SU-DHL-6 (cell line): ENCODE measurements around the gene MYBL2.

Experiments
- CTCF ChIP-seq: fragments of 200-600 bp; sonication (generic); IDR thresholded peaks from one replicate; pipeline ENCODE4 v1.5.1; 2017; ENCODE audit warnings: antibody characterized with exemption, mild to moderate bottlenecking, low read length, moderate library complexity; ENCODE audit not compliant: insufficient read depth, poor library complexity, severe bottlenecking
- EZH2phosphoT487 ChIP-seq: fragments of 200-600 bp; sonication (generic), shearing (Covaris generic); conservative IDR thresholded peaks from 2 replicates; pipeline ENCODE4 v1.6.1; 2018; ENCODE audit warnings: mild to moderate bottlenecking, antibody characterized with exemption, low read length, moderate library complexity, mixed read lengths

- no peak for TF ChIP-seq CTCF
- no peak for TF ChIP-seq EZH2phosphoT487
Observed at GRCh38 chr20:43744151-43744611, 77.3 kb downstream of the MYBL2 start.
